GM12878 (cell line): ENCODE results near the gene LCMT1. TPM values are rescaled to one million over a fixed set of nuclear protein-coding genes. Genes with fewer than 3 reads are reported as not detected.

ENCODE experiments used
- ATAC-seq: fragments of 200-7000 bp; cut with Tn5 transposase; 3 replicates; pipeline ENCODE4 v1.9.1; 2020; ENCODE audit warnings: mild to moderate bottlenecking, moderate library complexity
- BruUV-seq: library from RNA; stranded (reverse); fragments of 400-500 nt; replicated peaks from 2 replicates; lab custom pipeline; 2021; lab: Mats Ljungman, UMichigan
- CTCF ChIA-PET: fragments of 300-600 bp; sonication (Branson Sonifier 250); formaldehyde crosslinking; extraction: SDS; loops from one replicate; lab custom pipeline; 2021; ENCODE audit warnings: inconsistent platforms; lab: Yijun Ruan, JAX
- POLR2A ChIA-PET: fragments of 350-600 bp; formaldehyde crosslinking; extraction: SDS; loops from one replicate; lab custom pipeline; 2021; ENCODE audit warnings: inconsistent platforms; lab: Charles Lee
- RAD21 ChIA-PET: fragments of 300-600 bp; sonication (Branson Sonifier 250); formaldehyde crosslinking; loops from one replicate; lab custom pipeline; 2023; ENCODE audit warnings: antibody characterized with exemption; ENCODE audit not compliant: unreplicated experiment; lab: Charles Lee
- SMC1A ChIA-PET: fragments of 300-600 bp; sonication (Branson Sonifier 250); formaldehyde crosslinking; loops from one replicate; lab custom pipeline; 2023; ENCODE audit not compliant: unreplicated experiment, uncharacterized antibody; lab: Charles Lee
- DNase-seq: peaks from one replicate; pipeline ENCODE4 v3.0.0-alpha.2; 2011; ENCODE audit warnings: low read depth, low spot score
- FAIRE-seq: peaks from 3 replicates; lab custom pipeline; 2011; peaks lifted over from hg19 to GRCh38; lab: Jason Lieb, UNC
- H2AFZ ChIP-seq: 2 replicates; pipeline ENCODE4 v1.6.0; 2011; ENCODE audit warnings: low read depth, low read length, control low read depth; ENCODE audit not compliant: control insufficient read depth
- H3K27ac ChIP-seq: 2 replicates; pipeline ENCODE4 v1.5.1; 2011; ENCODE audit warnings: control low read depth; ENCODE audit not compliant: control insufficient read depth, insufficient read depth
- H3K27me3 ChIP-seq, 2 experiments: replicated peaks in 1 of 2; 2 replicates each; pipeline versions ENCODE4 v1.6.0 to v1.6.1; 2011; ENCODE audit warnings: low read length in 1 of 2; ENCODE audit not compliant: control insufficient read depth in 2 of 2, insufficient read depth in 2 of 2
- H3K36me3 ChIP-seq, 2 experiments: 2 replicates each; pipeline ENCODE4 v1.5.1; 2011; ENCODE audit warnings: low read length in 1 of 2; ENCODE audit not compliant: control insufficient read depth in 2 of 2, insufficient read depth in 2 of 2
- H3K4me1 ChIP-seq: 2 replicates; pipeline ENCODE4 v1.6.1; 2011; ENCODE audit warnings: mild to moderate bottlenecking, low read length, moderate library complexity, mixed read lengths; ENCODE audit not compliant: control insufficient read depth, insufficient read depth
- H3K4me2 ChIP-seq: 2 replicates; pipeline ENCODE4 v1.6.0; 2011; ENCODE audit warnings: control low read depth; ENCODE audit not compliant: control insufficient read depth, insufficient read depth
- H3K4me3 ChIP-seq: fragments of 200-600 bp; sonication (generic); 2 replicates; pipeline ENCODE4 v1.5.1; 2016
- H3K79me2 ChIP-seq: 2 replicates; pipeline ENCODE4 v1.6.0; 2011; ENCODE audit warnings: low read length; ENCODE audit not compliant: control insufficient read depth, insufficient read depth
- H3K9ac ChIP-seq: 2 replicates; pipeline ENCODE4 v1.8.0; 2011; ENCODE audit warnings: low read length, control low read depth, mixed read lengths; ENCODE audit not compliant: control insufficient read depth, insufficient read depth
- H3K9me3 ChIP-seq: replicated peaks from 3 replicates; pipeline ENCODE4 v1.5.1; 2011; ENCODE audit warnings: mild to moderate bottlenecking, low read length; ENCODE audit not compliant: control insufficient read depth, insufficient read depth
- H4K20me1 ChIP-seq: 2 replicates; pipeline ENCODE4 v1.6.0; 2011; ENCODE audit not compliant: control insufficient read depth, insufficient read depth
- CEBPB ChIP-seq, 2 experiments: fragments of 150-350 bp in 1 of 2; IDR thresholded peaks; 2 replicates each; pipeline ENCODE4 v1.6.1; 2012 to 2014; ENCODE audit warnings: low read depth in 2 of 2, low read length in 2 of 2, borderline replicate concordance in 1 of 2, inconsistent platforms in 1 of 2
- CHD4 ChIP-seq: fragments of 200-600 bp; sonication (generic); IDR thresholded peaks from 2 replicates; pipeline ENCODE4 v1.6.1; 2016; ENCODE audit warnings: mild to moderate bottlenecking
- MAX ChIP-seq: IDR thresholded peaks from 2 replicates; pipeline ENCODE4 v1.6.1; 2012; ENCODE audit warnings: low read depth, low read length, improper control_type of control experiment
- NFYA ChIP-seq: IDR thresholded peaks from 2 replicates; pipeline ENCODE4 v1.6.1; 2011; ENCODE audit warnings: low read depth, mild to moderate bottlenecking, low read length, improper control_type of control experiment, borderline replicate concordance
- NR2F1 ChIP-seq: fragments of 450-650 bp; conservative IDR thresholded peaks from 2 replicates; pipeline ENCODE4 v1.6.1; 2017; ENCODE audit warnings: mild to moderate bottlenecking
- PRDM15 ChIP-seq: fragments of 450-650 bp; formaldehyde crosslinking; IDR thresholded peaks from 2 replicates; pipeline ENCODE4 v1.4.0; 2020; ENCODE audit warnings: mild to moderate bottlenecking, moderate library complexity
- SIN3A ChIP-seq: IDR thresholded peaks from 2 replicates; pipeline ENCODE4 v1.6.1; 2012; ENCODE audit warnings: low read depth, low read length, improper control_type of control experiment
- SP1 ChIP-seq: IDR thresholded peaks from one replicate; pipeline ENCODE4 v1.6.1; 2011; ENCODE audit warnings: low read depth, low read length
- SPI1 ChIP-seq: IDR thresholded peaks from 2 replicates; pipeline ENCODE4 v1.6.1; 2011; ENCODE audit warnings: low read depth, mild to moderate bottlenecking, low read length, moderate library complexity, borderline replicate concordance; ENCODE audit not compliant: insufficient read depth
- SRF ChIP-seq, 2 experiments: IDR thresholded peaks; 2 replicates each; pipeline ENCODE4 v1.6.1; 2011; ENCODE audit warnings: low read depth in 2 of 2, low read length in 2 of 2, mild to moderate bottlenecking in 1 of 2, moderate library complexity in 1 of 2
- SUZ12 ChIP-seq: fragments of 200-600 bp; sonication (generic); IDR thresholded peaks from one replicate; pipeline ENCODE4 v1.6.1; 2018; ENCODE audit warnings: antibody characterized with exemption, mild to moderate bottlenecking; ENCODE audit not compliant: unreplicated experiment
- TBL1XR1 ChIP-seq: IDR thresholded peaks from 2 replicates; pipeline ENCODE4 v1.6.1; 2012; ENCODE audit warnings: low read depth, low read length, improper control_type of control experiment
- ZNF592 ChIP-seq: fragments of 450-650 bp; IDR thresholded peaks from 2 replicates; pipeline ENCODE4 v1.6.1; 2017; ENCODE audit warnings: mild to moderate bottlenecking, moderate library complexity
- WGBS: methylation state at CpG from one replicate; pipeline ENCODE4 v1.1.6; 2016; ENCODE audit warnings: low lambda C conversion rate; ENCODE audit not compliant: insufficient replicate concordance, insufficient coverage; ENCODE audit errors: missing lambda C conversion rate; 5-methylcytosine and 5-hydroxymethylcytosine counted together
- in situ Hi-C: fragments of 300-500 bp; cut with MboI; formaldehyde crosslinking; loops from 9 replicates; pipeline ENCODE4 v1.14.3; 2018; ENCODE audit warnings: mixed read lengths
- intact Hi-C: fragments of 100-400 bp; cut with micrococcal nuclease; formaldehyde crosslinking; loops from one replicate; pipeline ENCODE4 v1.14.2; 2022; ENCODE audit not compliant: unreplicated experiment
- polyA plus RNA-seq, 11 experiments: library from polyadenylated mRNA; depleted of rRNA in 4 of 11; unstranded in 6 of 11; stranded (reverse) in 5 of 11; fragments of >200 nt; fragmentation: Nextera tagmentation in 4 of 11; fragmentation: Illumina TruSeq in 1 of 11; extraction: Ambion mirVana in 4 of 11; extraction: Trizol in 1 of 11; gene quantifications; 1 replicate in 1 of 11; 2 replicates in 10 of 11; pipeline versions ENCODE4 v1.2.1 to v1.2.3, GENCODE V29; 2011 to 2016; ENCODE audit warnings: inconsistent platforms in 2 of 11, missing spikeins in 2 of 11, low read depth in 1 of 11
- total RNA-seq, 4 experiments: library from RNA; depleted of rRNA in 3 of 4; stranded (reverse); fragments of >200 nt in 3 of 4; fragmentation: Illumina TruSeq in 1 of 4; extraction: Trizol in 1 of 4; gene quantifications; 2 replicates each; pipeline versions ENCODE4 v1.2.1 to v1.2.3, GENCODE V29; 2013 to 2021

LCMT1 gene
- total and polyA plus RNA-seq, 10 of the 15 experiments (the other 5 are each of a cell fraction or from before 2014, with no cell fraction given): 19.7 to 51.2 (median 32.6) TPM

- Histone ChIP-seq H2AFZ (no peak overlapping the region), H3K4me3 (no peak overlapping the region), H3K36me3 (peaks cover 0 to 7% of the 10 kb centered on the region in 2 experiments; a peak in 3 of 4 replicates), H4K20me1 (no peaks in the 10 kb centered on the region), H3K27ac (no peak overlapping the region), H3K9ac (no peak overlapping the region), H3K27me3 (no peaks in the 10 kb centered on the region), H3K4me1 (no peaks in the 10 kb centered on the region)
- in situ Hi-C loops: no loop called here
- no peak for FAIRE-seq
- DNase-seq: no peak
- ATAC-seq: no peak
- intact Hi-C loops: no loop called here
- ChIA-PET POLR2A (no interaction called here), CTCF (no interaction called here)
- TF ChIP-seq PRDM15: no peak
- TF ChIP-seq SP1: no peak
- TF ChIP-seq NFYA: no peak
- no peak for TF ChIP-seq ZNF592
- no peak for TF ChIP-seq MAX
- no peak for TF ChIP-seq SPI1
- TF ChIP-seq TBL1XR1: no peak
- no peak for TF ChIP-seq NR2F1
- TF ChIP-seq SRF (IDR thresholded peaks at IDR 0.05; ENCODE audit: low read depth in 2 of 2, low read length in 2 of 2): no peak
- no peak for TF ChIP-seq SIN3A
- no peak for TF ChIP-seq SUZ12
- no peak for TF ChIP-seq CHD4
- TF ChIP-seq CEBPB (IDR thresholded peaks at IDR 0.05; ENCODE audit: borderline replicate concordance in 1 of 2, low read depth in 2 of 2, low read length in 2 of 2): no peak
- TF ChIP-seq, all 136 proteins: peak for 0
- WGBS: 95% methylated on average over 5 of the region's 5 CpGs
- no peak overlapping the region for H3K4me2 ChIP-seq
- ChIA-PET RAD21 (no interaction called here), SMC1A (interaction anchor here (1.0 to 1.4 kb wide), 2 partner anchors 10 to 20 kb away, joined by 3 to 4 read pairs; no protein-coding TSS in a partner anchor)
- no TSS peak for BruUV-seq
- H3K9me3 ChIP-seq: no peaks in the 10 kb centered on the region
- no peaks in the 10 kb centered on the region for H3K79me2 ChIP-seq
These were observed 59.8 kb downstream of the LCMT1 start for GRCh38 chr16:25171390-25171789.
